HepG2 (cell line): Measurements from ENCODE around the gene PRCP.

ENCODE experiments used
- CHD4 ChIP-seq: fragments of 200-600 bp; sonication (generic); IDR thresholded peaks from 2 replicates; pipeline ENCODE4 v1.7.0; 2017; ENCODE audit warnings: mild to moderate bottlenecking, low read length, borderline replicate concordance
- E2F5 ChIP-seq: sonication (generic); formaldehyde crosslinking; conservative IDR thresholded peaks from 2 replicates; pipeline ENCODE4 v1.4.0; 2020; ENCODE audit warnings: missing genetic modification reagents
- HCFC1 ChIP-seq: fragments of 150-350 bp; IDR thresholded peaks from 2 replicates; pipeline ENCODE4 v1.6.1; 2014; ENCODE audit warnings: low read depth, low read length
- MAX ChIP-seq: IDR thresholded peaks from 2 replicates; pipeline ENCODE4 v1.6.1; 2012; ENCODE audit warnings: inconsistent platforms
- TAF1 ChIP-seq: sonication (generic); formaldehyde crosslinking; IDR thresholded peaks from 2 replicates; pipeline ENCODE4 v1.4.0; 2020; ENCODE audit warnings: missing genetic modification reagents
- TBP ChIP-seq: sonication (generic); formaldehyde crosslinking; IDR thresholded peaks from 2 replicates; pipeline ENCODE4 v1.5.0; 2020; ENCODE audit warnings: missing genetic modification reagents
- THAP11 ChIP-seq: IDR thresholded peaks from 2 replicates; pipeline ENCODE4 v1.6.1; 2016; ENCODE audit warnings: missing biosample characterization, missing genetic modification reagents
- ZNF574 ChIP-seq: sonication (generic); formaldehyde crosslinking; IDR thresholded peaks from 2 replicates; pipeline ENCODE4 v1.4.0; 2020; ENCODE audit warnings: missing genetic modification reagents

GRCh38 chr11:82936261-82936660 is 36.0 kb upstream of the PRCP start:
- TF ChIP-seq TAF1 (CRISPR knock-in tag) = no peak
- TF ChIP-seq MAX = no peak
- TF ChIP-seq THAP11 = no peak
- no peak for TF ChIP-seq HCFC1
- no peak for TF ChIP-seq ZNF574 (CRISPR knock-in tag)
- TF ChIP-seq CHD4 = no peak
- TF ChIP-seq E2F5 (CRISPR knock-in tag) = no peak
- no peak for TF ChIP-seq TBP
